ENCODE results near the gene JPT1.
"Not testable (repeated sequence)": the region's sequence is repeated elsewhere in the genome, so short reads cannot be mapped to it uniquely, and the experiment has no call there.

Gene JPT1

DNA sequence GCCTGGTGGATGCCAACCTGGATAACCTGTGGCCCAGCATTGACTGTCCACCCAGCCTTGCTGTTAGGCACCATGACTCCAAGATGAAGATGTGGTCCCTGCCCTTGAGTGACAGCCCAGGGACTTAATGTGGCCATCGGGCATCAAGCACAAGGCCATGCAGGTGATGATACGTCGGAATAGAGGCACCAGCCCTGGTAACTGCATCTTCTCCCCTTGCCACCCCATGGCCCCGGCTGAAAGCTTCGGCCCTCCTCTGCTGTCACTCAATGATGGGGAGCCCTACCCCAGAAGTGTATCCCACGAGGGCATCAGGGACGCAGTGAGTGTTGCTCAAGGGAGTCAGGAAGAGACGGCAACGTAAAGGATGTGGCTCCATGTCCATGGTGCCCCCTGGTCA lies 24.7 kb downstream of the JPT1 start:
- no peak for DNase-seq

DNA sequence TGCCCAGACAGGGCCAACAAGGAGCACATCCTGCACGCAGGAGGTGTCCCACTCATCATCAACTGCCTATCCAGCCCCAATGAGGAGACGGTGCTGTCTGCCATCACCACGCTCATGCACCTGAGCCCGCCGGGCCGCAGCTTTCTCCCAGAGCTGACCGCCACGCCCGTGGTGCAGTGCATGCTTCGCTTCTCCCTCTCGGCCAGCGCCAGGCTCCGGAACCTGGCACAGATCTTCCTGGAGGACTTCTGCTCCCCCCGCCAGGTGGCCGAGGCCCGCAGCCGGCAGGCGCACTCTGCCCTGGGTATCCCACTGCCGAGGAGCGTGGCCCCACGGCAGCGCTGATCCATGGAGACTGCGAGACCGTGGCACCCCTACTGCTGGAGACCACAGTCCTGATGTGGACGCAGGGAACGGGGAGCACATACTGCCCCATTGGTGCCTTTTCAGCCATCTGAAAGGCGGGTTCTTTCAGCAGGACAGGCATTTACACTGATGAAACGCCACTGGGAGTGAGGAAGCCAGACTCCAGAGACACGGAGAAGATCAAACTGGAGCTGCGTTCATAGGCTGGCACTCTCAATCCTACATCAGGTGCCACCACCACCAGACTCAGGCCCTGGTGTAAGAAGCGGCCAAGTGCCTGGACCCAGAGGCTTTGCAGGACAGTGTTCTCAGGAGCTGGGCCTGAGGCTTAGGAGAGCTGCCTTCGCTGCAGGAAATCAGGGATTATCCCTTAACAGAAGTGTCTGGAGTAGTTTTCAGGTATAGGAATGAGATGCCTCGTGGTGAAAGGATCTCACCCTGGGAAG lies 25.4 kb downstream of the JPT1 start:
- no peak for DNase-seq

DNA sequence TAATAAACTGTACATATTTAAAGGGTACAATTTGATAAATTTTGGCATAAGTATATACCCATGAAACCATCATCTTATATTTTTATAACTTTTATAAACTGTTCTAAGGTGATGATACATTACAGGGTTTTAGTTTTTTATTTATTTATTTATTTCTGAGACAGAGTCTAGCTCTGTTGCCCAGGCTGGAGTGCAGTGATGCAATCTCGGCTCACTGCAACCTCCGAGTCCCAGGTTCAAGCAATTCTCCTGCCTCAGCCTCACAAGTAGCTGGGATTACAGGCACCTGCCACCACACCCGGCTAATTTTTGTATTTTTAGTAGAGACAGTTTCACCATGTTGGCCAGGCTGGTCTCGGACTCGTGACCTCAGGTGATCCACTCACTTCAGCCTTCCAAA lies 26.4 kb downstream of the JPT1 start:
- not testable (repeated sequence) for DNase-seq

DNA sequence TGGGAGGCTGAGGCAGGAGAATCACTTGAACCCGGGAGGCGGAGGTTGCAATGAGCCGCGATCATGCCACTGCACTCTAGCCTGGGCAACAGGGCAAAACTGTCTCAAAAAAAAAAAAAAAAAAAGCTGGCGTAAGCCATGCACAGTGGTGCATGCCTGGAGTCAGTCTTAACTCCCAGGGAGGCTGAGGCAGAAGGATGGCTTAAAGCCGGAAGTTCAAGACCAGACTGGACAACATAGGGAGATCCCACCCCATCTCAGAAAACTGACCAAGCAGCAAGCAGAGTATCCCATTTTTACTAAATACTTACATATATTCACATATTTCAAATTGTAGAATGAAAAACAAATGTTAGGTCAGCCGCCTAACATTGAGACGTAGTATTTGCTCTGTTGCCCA lies 27.4 kb downstream of the JPT1 start:
- DNase-seq: no peak

DNA sequence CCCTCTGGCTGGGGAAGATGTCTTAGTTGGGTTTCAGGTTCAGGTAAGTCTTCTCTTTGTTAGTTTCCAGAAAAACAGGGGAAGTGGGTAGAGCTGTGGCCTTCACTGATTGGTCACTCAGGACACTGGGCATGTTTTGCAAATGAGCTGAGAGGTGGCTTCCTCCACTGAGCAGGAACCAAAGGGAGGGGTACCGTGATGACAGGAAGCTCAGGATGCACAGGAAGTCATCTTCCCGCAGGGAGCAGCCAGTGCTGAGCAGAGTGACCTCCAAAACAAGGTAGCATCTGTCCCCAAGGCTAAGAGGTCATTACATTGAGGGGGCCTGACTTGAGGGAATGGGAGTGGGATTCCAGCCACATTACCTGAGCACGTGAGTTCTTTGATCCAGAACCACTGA lies 28.3 kb downstream of the JPT1 start:
- DNase-seq: no peak

DNA sequence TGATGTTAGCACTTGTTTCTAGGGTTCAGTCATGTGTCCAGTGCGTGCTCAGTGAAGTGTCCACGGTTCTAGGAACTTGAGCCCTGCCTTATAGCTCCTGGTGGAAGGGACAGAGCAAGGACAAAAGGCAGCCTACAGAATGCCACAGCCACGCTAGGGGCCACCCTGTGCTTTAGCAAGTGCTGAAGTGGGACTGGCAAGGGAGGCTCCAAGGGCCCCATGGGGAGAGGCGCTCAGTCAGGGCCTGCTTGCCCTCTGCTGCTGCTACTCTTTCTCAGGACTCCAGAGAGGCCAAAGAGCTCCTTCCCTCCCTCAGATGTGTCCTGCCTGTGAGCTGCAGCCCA lies 29.5 kb downstream of the JPT1 start:
- no peak for DNase-seq

DNA sequence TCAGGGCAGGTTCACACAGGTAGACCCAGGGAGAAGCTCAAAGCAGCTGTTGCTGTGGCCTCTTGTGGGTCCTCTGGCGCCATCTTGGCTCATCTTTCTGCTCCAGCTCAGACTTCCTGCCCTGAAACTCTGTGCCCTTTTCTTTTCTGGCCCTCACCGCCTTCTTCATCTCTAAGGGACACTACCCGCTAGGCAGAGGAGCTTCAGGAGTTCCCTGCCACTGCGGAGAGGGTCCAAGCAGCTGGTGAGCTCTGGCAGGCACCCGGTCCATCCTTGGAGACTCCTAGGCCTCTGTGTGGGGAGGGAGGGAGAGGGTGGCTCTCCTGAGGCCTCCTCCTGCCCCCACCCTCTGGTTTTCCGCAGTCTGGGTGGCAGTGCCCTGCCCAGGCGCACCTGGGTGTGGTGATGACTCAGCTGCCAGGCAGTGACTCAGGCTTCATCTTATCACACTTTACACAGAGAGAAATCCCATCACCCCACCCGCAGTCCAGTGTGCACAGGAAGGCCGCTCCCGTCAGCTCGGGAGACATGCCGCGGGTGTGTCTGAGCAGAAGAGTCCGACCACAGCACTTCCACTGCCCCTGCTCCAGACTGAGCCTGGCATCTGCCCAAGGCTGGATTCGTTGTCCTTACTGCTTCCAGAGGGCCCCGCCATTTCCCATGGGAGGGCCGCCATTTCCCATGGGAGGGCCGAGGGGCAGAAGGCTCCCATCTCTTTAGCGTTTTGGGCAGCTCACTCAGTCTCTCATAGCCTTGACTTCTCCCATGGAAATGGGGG lies 30.1 kb downstream of the JPT1 start:
- DNase-seq: peak; percentile 53 to 82

DNA sequence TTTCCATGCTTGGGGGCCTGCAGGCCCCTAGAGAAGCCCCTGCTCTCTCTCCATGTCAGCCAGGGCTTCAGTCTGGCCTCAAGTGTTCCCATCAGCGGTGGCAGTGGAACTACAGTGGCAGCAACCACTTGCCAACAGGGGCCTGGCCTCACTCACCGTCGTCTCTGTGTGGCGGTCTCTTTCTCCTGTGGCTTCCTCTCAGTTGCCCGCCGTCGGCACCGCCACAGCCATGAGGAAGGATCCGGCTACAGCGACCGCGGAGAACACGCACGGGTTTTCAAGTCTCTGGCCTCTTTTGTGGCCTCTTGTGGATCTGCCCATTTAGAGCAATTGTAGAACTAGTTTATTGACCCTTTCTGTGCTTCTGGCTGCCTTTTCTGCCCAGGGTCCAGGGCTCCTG lies 36.0 kb downstream of the JPT1 start:
- no peak for DNase-seq

DNA sequence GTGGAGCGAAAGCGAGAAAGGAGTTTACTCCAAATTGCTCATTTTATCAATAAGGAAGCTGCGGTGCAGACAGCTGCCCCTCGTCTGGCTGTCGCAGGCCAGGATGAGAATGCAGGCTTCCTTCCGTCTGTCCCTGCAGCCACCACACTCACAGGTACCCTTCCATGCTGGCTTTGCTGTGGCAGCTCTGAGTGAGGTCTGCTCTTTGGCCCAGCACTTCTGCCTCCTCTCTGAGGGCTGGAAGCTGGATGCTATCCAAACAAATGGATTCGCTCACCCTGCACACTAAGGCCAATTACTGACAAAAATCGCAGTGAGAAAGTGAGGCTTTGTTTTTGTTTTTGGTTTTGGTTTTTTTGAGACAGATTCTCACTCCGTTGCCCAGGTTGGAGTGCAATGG lies 37.6 kb downstream of the JPT1 start:
- DNase-seq: no peak

DNA sequence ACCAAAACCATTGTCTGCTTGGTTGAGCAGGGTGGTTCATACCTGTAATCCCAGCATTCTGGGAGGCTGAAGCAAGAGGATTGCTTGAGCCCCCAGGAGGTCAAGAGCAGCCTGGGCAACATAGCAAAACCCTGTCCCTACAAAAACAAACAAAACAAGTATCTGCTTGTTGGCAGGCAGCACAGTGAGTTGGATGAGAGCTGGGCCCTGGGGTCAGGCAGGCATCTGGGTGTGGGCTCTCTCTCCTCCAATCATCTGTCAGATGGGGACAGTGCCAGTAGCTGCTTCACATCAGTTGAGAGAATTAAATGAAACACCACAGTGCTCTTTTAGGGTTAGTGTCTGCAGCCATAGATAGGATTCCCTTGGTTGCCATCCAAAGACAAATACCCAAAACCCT lies 38.8 kb downstream of the JPT1 start:
- DNase-seq: no peak

DNA sequence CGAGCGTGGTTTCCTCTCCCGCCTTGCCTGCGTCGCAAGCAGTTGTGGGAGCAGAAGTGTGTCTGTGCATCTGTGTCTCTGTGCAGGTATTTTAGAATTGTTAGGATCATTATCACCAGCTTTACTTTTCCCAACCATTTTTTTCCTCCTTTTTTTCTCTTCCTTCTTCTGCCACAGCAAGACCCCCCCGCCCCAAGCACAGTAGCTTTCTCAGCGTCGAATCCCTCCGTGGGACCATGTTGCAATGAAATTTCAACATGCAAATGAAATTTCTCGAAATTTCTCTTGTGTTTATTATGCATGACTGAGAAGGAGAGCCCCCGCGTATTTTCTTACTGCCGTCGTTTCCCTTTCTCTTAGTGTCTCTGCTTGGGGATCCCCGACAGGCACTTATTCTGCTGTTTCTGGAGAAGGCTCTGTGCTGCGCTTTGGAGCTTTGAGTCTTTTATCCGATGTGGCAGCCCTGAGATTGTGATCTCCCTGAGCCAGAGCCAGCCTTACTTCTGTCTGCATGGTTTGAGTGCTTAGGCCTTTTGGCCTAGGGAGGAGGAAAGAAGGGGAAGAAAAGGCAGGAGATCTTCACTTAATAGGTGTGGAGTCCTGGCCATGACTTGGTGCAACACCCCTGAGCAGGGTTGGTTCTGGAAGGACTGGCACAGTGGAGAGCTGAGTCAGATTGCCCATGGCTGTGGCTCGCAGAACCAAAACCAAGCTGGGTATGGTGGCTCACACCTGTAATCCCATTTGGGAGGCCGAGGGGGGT lies 39.6 kb downstream of the JPT1 start:
- no peak for DNase-seq

DNA sequence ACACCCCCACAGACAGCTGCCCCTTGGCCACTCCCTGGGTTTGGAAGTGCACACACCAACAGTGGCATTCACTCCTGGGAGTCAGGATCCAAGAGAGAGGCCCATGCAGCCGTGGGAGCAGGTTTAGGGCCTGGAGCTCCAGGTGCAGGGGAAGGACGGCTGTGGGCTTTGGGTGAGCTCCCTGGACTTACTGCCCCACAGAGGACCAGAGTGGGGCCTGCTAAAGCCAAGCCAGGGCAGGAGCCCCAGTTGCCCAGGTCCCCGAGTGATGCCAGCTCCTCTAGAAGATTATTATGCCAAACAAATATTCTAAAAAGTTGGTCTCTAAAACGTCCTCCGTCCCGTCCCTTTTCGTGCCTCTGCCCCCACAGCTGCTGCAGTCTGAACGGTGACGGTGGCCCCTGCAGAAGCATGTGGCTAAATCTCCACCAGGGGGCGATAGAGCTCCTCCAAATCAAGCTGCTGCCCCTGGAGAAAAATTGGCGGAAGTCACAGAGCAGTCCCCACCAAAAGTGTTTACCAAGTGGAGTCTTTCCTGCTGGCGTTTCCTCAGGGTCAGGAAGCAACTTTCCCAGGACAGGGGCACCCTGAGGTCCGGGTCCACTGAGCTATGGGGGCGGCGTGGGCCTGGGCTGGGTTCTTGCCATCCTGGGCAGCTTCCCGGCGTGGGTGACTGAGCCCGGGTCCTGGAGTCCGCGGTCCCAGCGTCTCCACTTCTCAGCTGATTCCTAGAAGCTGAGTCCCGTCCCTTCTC lies 40.3 kb downstream of the JPT1 start:
- peak; percentile 81 to 83 for DNase-seq

DNA sequence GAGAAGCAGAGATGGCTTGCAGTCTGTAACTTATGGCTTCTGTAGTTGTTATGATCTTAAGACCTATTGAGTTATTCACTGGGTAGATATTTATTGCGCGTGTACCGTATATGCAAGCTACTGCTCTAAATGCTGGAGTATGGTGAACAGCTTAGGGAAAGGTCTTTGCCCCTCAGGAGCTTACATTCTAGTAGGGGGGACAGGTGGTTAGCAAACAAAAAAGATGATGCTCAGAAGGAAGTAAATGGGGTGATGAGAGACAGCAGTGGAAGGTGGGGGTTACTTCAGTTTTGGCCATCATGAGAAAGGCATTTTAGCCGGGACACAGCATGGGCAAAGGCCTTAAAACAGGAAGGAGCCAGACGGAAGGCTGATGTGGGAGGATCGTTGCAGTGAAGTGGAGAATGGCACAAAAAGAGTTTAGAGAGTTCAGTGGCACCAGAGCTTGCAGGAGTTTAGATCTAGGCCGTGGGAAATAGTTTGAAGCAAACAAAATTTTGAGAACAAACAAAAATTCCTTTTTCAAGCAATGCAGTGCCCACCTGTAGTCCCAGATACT lies 42.5 kb downstream of the JPT1 start:
- DNase-seq: no peak

DNA sequence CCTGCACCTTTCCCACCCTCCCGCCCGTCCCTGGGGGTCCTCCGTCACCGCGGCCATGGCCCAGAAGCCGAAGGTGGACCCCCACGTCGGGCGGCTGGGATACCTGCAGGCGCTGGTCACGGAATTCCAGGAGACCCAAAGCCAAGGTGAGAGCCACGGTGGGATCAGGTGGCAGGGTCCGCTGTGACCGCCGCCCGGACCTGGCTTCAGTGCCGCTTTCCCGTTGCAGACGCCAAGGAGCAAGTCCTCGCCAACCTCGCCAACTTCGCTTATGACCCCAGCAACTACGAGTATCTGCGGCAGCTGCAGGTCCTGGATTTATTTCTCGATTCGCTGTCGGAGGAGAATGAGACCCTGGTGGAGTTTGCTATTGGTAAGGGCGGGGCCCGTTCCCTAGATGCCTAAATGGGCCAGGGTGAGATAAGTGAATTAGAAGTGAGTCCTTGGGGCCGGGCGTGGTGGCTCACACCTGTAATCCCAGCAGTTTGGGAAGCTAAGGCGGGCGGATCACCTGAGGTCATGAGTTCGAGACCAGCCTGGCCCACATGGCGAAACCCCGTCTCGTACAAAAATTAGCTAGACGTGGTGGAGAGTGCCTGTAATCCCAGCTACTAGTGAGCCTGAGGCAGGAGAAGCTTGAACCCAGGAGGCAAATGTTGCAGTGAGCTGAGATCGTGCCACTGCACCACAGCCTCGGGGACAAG lies 43.9 kb downstream of the JPT1 start:
- DNase-seq: no peak

DNA sequence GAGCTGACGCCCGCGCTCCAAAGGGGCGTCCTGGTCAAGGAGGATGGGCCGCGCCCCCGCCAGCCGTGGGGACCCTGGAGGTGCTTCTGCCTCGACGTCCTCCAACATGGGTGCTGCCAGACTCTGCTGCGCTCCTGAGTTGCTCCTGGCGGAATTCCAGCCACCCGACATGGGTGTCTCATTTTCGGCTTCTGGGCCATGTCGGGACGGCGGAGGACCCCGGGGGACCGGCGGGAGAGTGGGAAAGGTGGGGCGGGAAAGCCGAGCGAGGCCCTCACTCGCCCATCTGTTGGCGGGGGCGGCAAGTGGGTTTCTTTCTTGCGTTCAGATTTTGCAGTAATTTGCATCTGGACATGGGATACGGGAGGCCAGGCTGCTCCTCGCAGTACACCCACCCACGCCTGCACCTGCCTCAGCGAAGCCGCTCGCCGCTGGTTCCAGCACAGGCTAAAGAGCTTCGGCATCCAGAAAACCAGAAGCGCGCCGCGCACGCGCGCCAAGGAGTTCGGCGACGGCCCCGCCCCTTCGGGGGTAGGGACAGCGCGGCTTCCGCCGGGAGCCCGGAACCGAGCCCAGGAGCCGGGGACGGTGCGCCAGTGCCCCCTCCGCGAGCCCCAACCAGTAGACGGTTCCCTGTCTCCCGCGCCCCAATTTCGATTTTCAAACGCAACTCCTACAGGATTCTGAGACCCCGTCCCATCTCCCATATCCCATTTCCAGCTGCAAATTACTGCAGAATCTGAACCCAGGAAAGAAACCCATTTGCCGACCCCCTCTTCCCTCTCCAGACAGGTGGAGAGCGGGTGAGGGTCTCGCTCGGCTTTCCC lies 44.7 kb downstream of the JPT1 start, which contains the start of gene ARMC7:
ARMC7 (plus strand) TSS at position 563 of the 827 bp plus-strand sequence. CDS start 320 bp downstream, outside the sequence.
- DNase-seq: peak; percentile 88 to 91

DNA sequence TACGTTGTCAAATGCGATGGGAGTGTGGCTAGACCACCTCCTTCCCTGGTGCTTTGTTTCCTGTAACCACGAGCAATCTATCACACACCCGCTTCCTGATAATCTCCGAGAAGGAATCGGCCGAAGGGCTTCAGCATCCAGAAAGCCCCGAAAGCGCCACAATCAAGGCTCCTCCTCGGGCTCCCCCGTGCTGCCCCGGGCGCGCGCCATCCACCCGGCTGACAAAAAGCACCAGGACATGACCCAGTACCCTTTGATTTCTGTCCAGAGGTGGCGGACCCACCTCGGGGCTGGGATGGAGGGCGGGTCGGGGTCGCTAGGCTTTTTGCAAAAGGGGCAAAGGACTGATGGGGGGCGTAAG lies 45.3 kb downstream of the JPT1 start:
- DNase-seq: no peak

DNA sequence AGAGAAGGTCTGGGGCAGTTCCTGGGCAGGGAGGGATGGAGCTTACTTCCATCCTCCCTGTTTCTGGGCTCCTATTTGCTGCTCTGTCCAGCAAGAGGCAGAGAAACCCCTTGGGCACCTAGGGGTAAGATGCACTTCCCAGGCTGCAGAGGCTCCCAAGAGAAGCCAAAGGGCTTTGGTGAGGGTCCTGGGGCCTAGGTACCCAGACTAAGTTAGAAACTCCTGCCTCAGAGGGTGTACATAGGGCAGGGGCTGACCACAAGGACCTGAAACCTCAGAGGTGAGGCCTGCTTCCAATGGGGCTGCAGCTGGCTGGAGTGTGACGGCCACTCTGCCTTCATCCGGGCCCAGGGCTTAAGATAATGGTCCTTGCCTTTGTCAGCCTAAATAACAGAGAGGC lies 46.1 kb downstream of the JPT1 start:
- no peak for DNase-seq

DNA sequence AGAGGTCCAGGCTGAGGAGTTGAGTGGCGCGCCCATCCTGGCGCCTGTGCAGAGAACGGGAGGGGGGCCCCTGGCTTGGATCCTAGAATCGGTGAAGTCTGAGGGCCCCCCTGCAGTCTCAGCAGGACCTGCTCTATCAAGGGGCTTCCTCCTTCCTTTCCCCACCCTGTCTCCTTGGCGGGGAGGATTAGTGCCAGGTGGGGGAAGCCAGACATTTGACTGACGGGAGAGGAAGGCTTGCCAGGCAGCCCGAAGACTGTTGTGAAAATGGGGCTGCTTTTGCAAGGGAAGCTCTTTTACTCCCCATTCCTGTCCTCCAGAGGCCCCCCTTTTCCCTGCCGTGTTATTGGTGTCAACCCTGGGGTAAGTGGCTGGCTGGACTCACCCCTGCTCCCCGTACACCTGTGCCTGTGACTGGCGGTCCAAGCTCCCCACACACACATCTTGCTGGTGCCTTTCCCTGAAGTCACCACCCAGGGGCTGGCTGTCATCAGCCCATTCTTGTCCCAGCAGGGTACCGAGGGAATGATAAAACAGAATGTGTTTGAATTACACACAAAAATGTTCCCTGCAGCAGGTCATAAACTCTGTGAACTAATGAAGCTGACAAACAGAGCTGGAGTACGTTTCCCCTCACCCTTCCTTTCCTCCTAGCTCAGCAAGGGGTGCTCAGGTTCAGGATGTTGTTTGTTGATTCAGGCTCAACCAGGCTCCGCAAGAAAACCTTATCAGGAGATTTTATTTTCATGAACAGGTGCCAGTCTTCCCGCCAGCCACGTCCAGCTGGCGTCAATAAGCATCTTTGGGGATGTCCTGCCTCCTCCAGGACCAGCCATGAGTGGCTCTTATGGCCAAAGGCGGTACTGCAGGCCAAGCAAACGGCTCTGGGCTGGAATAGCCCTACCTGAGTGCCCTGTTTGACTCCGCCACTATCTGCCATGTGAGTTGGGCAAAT lies 48.9 kb downstream of the JPT1 start:
- no peak for DNase-seq

Measured in stimulated activated CD4-positive, alpha-beta T cell treated with anti-CD3 and anti-CD28 coated beads, Interleukin-4, amount 100 ng/mL, for 4 hours (primary cell).